ENCODE data around the gene ETNK2. TPM values are rescaled to one million over a fixed set of nuclear protein-coding genes. Genes with fewer than 3 reads are reported as not detected.

Gene ETNK2
- polyA plus RNA-seq, 1 experiment, result 25.6 TPM

DNA sequence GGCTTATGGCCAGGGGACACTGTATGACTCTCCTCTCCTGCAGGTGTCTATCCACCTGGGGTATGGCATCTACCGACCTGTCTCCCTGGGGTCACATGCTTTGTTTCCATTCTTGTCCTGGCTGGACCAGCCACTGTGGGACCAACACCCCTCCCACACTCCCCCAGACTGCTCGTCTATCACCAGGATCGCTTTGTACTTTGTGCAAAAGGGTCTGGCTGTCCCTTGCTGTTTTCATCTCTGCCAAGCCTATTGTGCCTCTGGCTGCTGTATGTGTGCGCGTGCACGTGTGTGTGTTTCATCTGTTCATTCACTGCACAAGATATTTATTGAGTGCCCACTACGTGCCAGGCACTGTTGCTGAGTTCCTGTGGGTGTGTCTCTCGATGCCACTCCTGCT, 25.5 kb downstream of the ETNK2 start:
- H3K9me3 ChIP-seq (ENCODE audit: control insufficient read depth, insufficient read depth, low read length), result no peaks in the 10 kb centered on the region; the same call in 1 of the 2 replicates
- no peak for DNase-seq (ENCODE audit: low read depth, low spot score)
- no peaks in the 10 kb centered on the region for H3K27me3 ChIP-seq (ENCODE audit: control insufficient read depth, insufficient read depth, low read length)
- TF ChIP-seq CTCF (IDR thresholded peaks at IDR 0.05; ENCODE audit: low read depth, low read length), result no peak
- CTCF ChIA-PET, result interaction anchor here (1.3 to 11.4 kb wide), 2 partner anchors 13 to 260 kb away, joined by 4 to 479 read pairs; partner anchors contain the start of gene SNRPE
- H3K4me3 ChIP-seq (ENCODE audit: low read depth, low read length), result no peak overlapping the region
- H3K27ac ChIP-seq (ENCODE audit: low read depth, low read length), result no peak overlapping the region
- POLR2A ChIA-PET, result interaction anchor here (1.2 kb wide), 1 partner anchor 64 kb away, joined by 3 read pairs; no protein-coding TSS in a partner anchor

DNA sequence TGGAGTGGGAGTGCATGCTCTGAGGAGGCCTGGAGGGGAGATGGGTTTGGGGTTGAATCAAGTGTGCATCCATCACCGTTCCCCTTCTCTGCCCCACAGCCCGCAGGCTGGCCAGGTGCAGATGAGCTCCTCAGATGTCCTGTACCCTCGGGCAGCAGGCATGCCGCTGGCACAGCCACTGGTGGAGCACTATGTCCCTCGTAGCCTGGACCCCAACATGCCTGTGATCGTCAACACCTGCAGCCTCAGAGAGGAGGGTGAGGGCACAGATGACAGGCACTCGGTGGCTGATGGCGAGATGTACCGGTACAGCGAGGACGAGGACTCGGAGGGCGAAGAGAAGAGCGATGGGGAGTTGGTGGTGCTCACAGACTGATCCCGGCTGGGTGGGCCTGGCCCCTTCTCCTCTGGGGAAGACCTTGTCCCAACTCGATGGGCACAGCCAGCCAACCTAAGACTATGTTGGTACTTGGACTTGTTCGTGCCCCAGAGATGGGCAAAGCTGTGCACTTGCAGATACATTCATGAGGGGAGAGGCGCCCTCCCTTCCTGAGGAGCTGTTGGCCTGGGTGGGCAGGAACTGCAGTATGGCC, 26.0 kb downstream of the ETNK2 start:
- Histone ChIP-seq H3K9me3 (ENCODE audit: control insufficient read depth, insufficient read depth, low read length) (no peaks in the 10 kb centered on the region; the same call in 1 of the 2 replicates), H3K4me3 (ENCODE audit: low read depth, low read length) (no peak overlapping the region), H3K27ac (ENCODE audit: low read depth, low read length) (no peak overlapping the region), H3K27me3 (ENCODE audit: control insufficient read depth, insufficient read depth, low read length) (no peaks in the 10 kb centered on the region)
- POLR2A ChIA-PET, result no interaction called here
- no peak for TF ChIP-seq CTCF (IDR thresholded peaks at IDR 0.05; ENCODE audit: low read depth, low read length)
- CTCF ChIA-PET, result interaction anchor here (11.4 kb wide), 1 partner anchor 260 kb away, joined by 479 read pairs; the partner anchor contains the start of gene SNRPE
- DNase-seq (ENCODE audit: low read depth, low spot score), result no peak

DNA sequence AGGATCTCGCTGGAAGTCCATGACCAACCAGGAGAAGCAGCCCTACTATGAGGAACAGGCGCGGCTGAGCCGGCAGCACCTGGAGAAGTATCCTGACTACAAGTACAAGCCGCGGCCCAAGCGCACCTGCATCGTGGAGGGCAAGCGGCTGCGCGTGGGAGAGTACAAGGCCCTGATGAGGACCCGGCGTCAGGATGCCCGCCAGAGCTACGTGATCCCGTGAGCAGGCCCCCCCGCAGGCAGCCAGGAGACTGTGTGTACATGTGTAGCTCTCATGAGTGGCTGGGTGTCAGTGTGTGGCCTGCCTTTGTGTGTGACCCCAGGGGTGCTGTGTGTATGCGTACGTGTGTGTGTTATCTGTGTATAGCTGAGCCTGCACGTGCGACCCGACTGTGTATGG, 27.2 kb downstream of the ETNK2 start:
- no peak for TF ChIP-seq CTCF (IDR thresholded peaks at IDR 0.05; ENCODE audit: low read depth, low read length)
- CTCF ChIA-PET, result interaction anchor here (11.4 kb wide), 1 partner anchor 258 kb away, joined by 479 read pairs; the partner anchor contains the start of gene SNRPE

DNA sequence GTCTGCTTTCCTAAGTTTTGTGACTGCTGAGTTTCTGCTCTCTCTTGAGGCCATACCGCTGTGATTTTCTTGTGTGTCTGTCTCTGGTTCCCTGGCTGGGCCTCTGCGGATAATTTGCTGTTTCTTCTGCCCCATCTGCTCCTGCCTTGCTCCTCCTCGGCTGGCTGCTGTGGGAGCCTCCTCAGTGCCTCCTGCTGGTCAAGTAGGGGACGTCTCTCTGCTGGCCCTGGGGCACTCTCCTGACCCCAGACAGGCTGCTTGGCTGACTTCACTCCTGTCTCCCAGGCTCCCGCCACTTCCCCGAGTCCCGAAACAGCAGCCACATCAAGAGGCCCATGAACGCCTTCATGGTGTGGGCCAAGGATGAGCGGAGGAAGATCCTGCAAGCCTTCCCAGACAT, 28.5 kb downstream of the ETNK2 start:
- no peaks in the 10 kb centered on the region; the same call in 1 of the 2 replicates for H3K9me3 ChIP-seq (ENCODE audit: control insufficient read depth, insufficient read depth, low read length)
- POLR2A ChIA-PET, result no interaction called here
- peak; percentile 35 for TF ChIP-seq CTCF (IDR thresholded peaks at IDR 0.05; ENCODE audit: low read depth, low read length)
- CTCF ChIA-PET, result interaction anchor here (11.4 kb wide), 1 partner anchor 257 kb away, joined by 479 read pairs; the partner anchor contains the start of gene SNRPE
- no peak overlapping the region for H3K27ac ChIP-seq (ENCODE audit: low read depth, low read length)
- H3K4me3 ChIP-seq (ENCODE audit: low read depth, low read length), result no peak overlapping the region
- H3K27me3 ChIP-seq (ENCODE audit: control insufficient read depth, insufficient read depth, low read length), result no peaks in the 10 kb centered on the region
- no peak for DNase-seq (ENCODE audit: low read depth, low spot score)

More for the DNA sequence above, 27.2 kb downstream of the ETNK2 start:
- DNase-seq (ENCODE audit: low read depth, low spot score), result no peak
- POLR2A ChIA-PET, result no interaction called here
- no peaks in the 10 kb centered on the region; the same call in 1 of the 2 replicates for H3K9me3 ChIP-seq (ENCODE audit: control insufficient read depth, insufficient read depth, low read length)
- H3K27ac ChIP-seq (ENCODE audit: low read depth, low read length), result no peak overlapping the region
- no peak overlapping the region for H3K4me3 ChIP-seq (ENCODE audit: low read depth, low read length)
- H3K27me3 ChIP-seq (ENCODE audit: control insufficient read depth, insufficient read depth, low read length), result no peaks in the 10 kb centered on the region

DNA sequence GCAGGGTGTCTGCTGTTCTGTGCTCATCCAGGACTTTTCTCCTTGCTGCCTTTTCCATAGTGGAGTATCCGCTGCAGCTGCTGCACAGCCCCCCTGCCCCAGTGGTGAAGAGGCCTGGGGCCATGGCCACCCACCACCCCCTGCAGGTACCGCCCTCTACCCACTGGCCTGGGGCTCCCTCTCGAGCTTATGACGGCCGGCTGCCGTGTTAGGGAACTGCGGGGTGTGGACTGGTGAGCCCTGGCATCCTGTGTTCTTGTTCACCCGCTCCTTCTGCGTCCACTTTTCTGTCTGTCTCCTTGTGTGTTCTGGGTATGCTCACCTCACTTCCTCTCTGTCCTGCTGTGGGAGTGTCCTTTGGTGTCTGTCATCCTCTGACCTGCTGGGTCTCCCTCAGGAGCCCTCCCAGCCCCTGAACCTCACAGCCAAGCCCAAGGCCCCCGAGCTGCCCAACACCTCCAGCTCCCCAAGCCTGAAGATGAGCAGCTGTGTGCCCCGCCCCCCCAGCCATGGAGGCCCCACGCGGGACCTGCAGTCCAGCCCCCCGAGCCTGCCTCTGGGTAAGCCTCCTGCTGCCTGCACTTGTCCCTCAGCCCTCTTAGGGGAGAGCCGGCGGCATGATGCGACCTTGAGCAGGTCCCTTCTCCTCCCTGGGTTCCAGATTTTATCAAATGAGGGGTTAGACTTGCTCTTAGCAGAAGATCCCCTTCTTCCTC, 29.8 kb downstream of the ETNK2 start:
- ChIA-PET CTCF (interaction anchor here (1.0 to 1.8 kb wide), 2 partner anchors 49 to 251 kb away, joined by 4 to 8 read pairs; no protein-coding TSS in a partner anchor), POLR2A (interaction anchor here (0.6 kb wide), 1 partner anchor 209 kb away, joined by 3 read pairs; no protein-coding TSS in a partner anchor)
- no peaks in the 10 kb centered on the region for H3K27me3 ChIP-seq (ENCODE audit: control insufficient read depth, insufficient read depth, low read length)
- H3K9me3 ChIP-seq (ENCODE audit: control insufficient read depth, insufficient read depth, low read length), result no peaks in the 10 kb centered on the region; the same call in 1 of the 2 replicates
- no peak for TF ChIP-seq CTCF (IDR thresholded peaks at IDR 0.05; ENCODE audit: low read depth, low read length)
- DNase-seq (ENCODE audit: low read depth, low spot score), result no peak
- H3K4me3 ChIP-seq (ENCODE audit: low read depth, low read length), result no peak overlapping the region
- no peak overlapping the region for H3K27ac ChIP-seq (ENCODE audit: low read depth, low read length)

Measured in AG04450 (cell line).